SK-N-SH treated with all-trans-retinoic acid at 6 μM for 48 hours (cell line): ENCODE data around the gene DHRS13.

Source experiments
- ATAC-seq: fragments of 200-7000 bp; cut with Tn5 transposase; 3 replicates; pipeline ENCODE4 v1.9.1; 2020; ENCODE audit warnings: mild to moderate bottlenecking, moderate library complexity
- ARNTL ChIP-seq: fragments of 450-650 bp; formaldehyde crosslinking; IDR thresholded peaks from 2 replicates; pipeline ENCODE4 v1.5.0; 2020; ENCODE audit warnings: low read depth, mild to moderate bottlenecking, moderate library complexity, borderline replicate concordance
- BACH2 ChIP-seq: fragments of 250-450 bp; sonication (Bioruptor Pico); IDR thresholded peaks from 2 replicates; pipeline ENCODE4 v1.9.0; 2021; ENCODE audit warnings: mild to moderate bottlenecking, borderline replicate concordance
- CREB5 ChIP-seq: fragments of 250-450 bp; sonication (Bioruptor Pico); IDR thresholded peaks from 2 replicates; pipeline ENCODE4 v1.5.1; 2020; ENCODE audit warnings: low read depth, mild to moderate bottlenecking, moderate library complexity
- CSDC2 ChIP-seq: fragments of 250-450 bp; sonication (Bioruptor Pico); IDR thresholded peaks from 2 replicates; pipeline ENCODE4 v1.5.0; 2020; ENCODE audit warnings: mild to moderate bottlenecking, moderate library complexity
- CSRNP3 ChIP-seq: fragments of 250-450 bp; sonication (Bioruptor Pico); IDR thresholded peaks from 2 replicates; pipeline ENCODE4 v1.5.1; 2021; ENCODE audit warnings: mild to moderate bottlenecking, moderate library complexity
- ESRRG ChIP-seq: fragments of 250-450 bp; sonication (Bioruptor Pico); IDR thresholded peaks from 2 replicates; pipeline ENCODE4 v1.6.1; 2021; ENCODE audit warnings: mild to moderate bottlenecking
- GLIS3 ChIP-seq: fragments of 250-450 bp; sonication (Bioruptor Pico); IDR thresholded peaks from 2 replicates; pipeline ENCODE4 v1.5.0; 2020; ENCODE audit warnings: mild to moderate bottlenecking, moderate library complexity
- ISL1 ChIP-seq: fragments of 250-450 bp; sonication (Bioruptor Pico); IDR thresholded peaks from 2 replicates; pipeline ENCODE4 v2.1.2; 2022; ENCODE audit warnings: mild to moderate bottlenecking, moderate library complexity
- OSR1 ChIP-seq: fragments of 250-450 bp; sonication (Bioruptor Pico); IDR thresholded peaks from 2 replicates; pipeline ENCODE4 v1.8.0; 2022; ENCODE audit warnings: moderate library complexity, mild to moderate bottlenecking, inconsistent platforms
- PATZ1 ChIP-seq: fragments of 250-450 bp; sonication (Bioruptor Pico); IDR thresholded peaks from 2 replicates; pipeline ENCODE4 v1.8.0; 2020; ENCODE audit warnings: mild to moderate bottlenecking, moderate library complexity, borderline replicate concordance
- POU6F1 ChIP-seq: fragments of 250-450 bp; sonication (Bioruptor Pico); IDR thresholded peaks from 2 replicates; pipeline ENCODE4 v1.8.0; 2021; ENCODE audit warnings: low read depth, mild to moderate bottlenecking, moderate library complexity, borderline replicate concordance
- PPARA ChIP-seq: fragments of 250-450 bp; sonication (Bioruptor Pico); IDR thresholded peaks from 2 replicates; pipeline ENCODE4 v1.5.0; 2020; ENCODE audit warnings: mild to moderate bottlenecking, borderline replicate concordance
- RARB ChIP-seq: fragments of 250-450 bp; sonication (Bioruptor Pico); IDR thresholded peaks from 2 replicates; pipeline ENCODE4 v1.8.0; 2021; ENCODE audit warnings: mild to moderate bottlenecking, moderate library complexity
- SNAI2 ChIP-seq: fragments of 250-450 bp; sonication (Bioruptor Pico); IDR thresholded peaks from 2 replicates; pipeline ENCODE4 v1.5.0; 2020; ENCODE audit warnings: mild to moderate bottlenecking, moderate library complexity
- TCF4 ChIP-seq: fragments of 250-450 bp; sonication (Bioruptor Pico); IDR thresholded peaks from 2 replicates; pipeline ENCODE4 v1.8.0; 2021; ENCODE audit warnings: mild to moderate bottlenecking, moderate library complexity, borderline replicate concordance
- TOX ChIP-seq: fragments of 250-450 bp; sonication (Bioruptor Pico); IDR thresholded peaks from 2 replicates; pipeline ENCODE4 v1.8.0; 2021; ENCODE audit warnings: mild to moderate bottlenecking, moderate library complexity, borderline replicate concordance
- TSHZ2 ChIP-seq: fragments of 250-450 bp; sonication (Bioruptor Pico); IDR thresholded peaks from 2 replicates; pipeline ENCODE4 v1.5.0; 2020; ENCODE audit warnings: mild to moderate bottlenecking, moderate library complexity
- ZC3H10 ChIP-seq: fragments of 250-450 bp; sonication (Bioruptor Pico); IDR thresholded peaks from 2 replicates; pipeline ENCODE4 v1.5.1; 2021; ENCODE audit warnings: mild to moderate bottlenecking, moderate library complexity
- ZFP3 ChIP-seq: fragments of 250-450 bp; sonication (Bioruptor Pico); IDR thresholded peaks from 2 replicates; pipeline ENCODE4 v1.5.0; 2020; ENCODE audit warnings: mild to moderate bottlenecking, moderate library complexity
- ZFP30 ChIP-seq: fragments of 450-650 bp; formaldehyde crosslinking; IDR thresholded peaks from 2 replicates; pipeline ENCODE4 v1.5.0; 2022; ENCODE audit warnings: mild to moderate bottlenecking, moderate library complexity
- ZNF565 ChIP-seq: fragments of 450-650 bp; formaldehyde crosslinking; conservative IDR thresholded peaks from 2 replicates; pipeline ENCODE4 v1.5.0; 2020; ENCODE audit warnings: low read depth, mild to moderate bottlenecking, moderate library complexity
- ZNF70 ChIP-seq: fragments of 450-650 bp; formaldehyde crosslinking; IDR thresholded peaks from 2 replicates; pipeline ENCODE4 v1.5.0; 2020; ENCODE audit warnings: mild to moderate bottlenecking, moderate library complexity
- ZNF8 ChIP-seq: fragments of 450-650 bp; formaldehyde crosslinking; IDR thresholded peaks from 2 replicates; pipeline ENCODE4 v1.5.0; 2020; ENCODE audit warnings: mild to moderate bottlenecking, moderate library complexity

Gene DHRS13

GRCh38 chr17:28940675-28941074 lies 37.8 kb upstream of the DHRS13 start:
- TF ChIP-seq RARB (CRISPR knock-in tag), result no peak
- TF ChIP-seq ZFP3 (CRISPR knock-in tag), result no peak
- no peak for TF ChIP-seq TSHZ2
- TF ChIP-seq POU6F1 (CRISPR knock-in tag), result no peak
- no peak for TF ChIP-seq ARNTL (CRISPR knock-in tag)
- no peak for TF ChIP-seq CREB5 (CRISPR knock-in tag)
- no peak for TF ChIP-seq BACH2
- TF ChIP-seq CSRNP3 (CRISPR knock-in tag), result no peak
- TF ChIP-seq SNAI2 (CRISPR knock-in tag), result no peak
- TF ChIP-seq GLIS3, result no peak
- no peak for TF ChIP-seq ZNF8
- no peak for TF ChIP-seq ZNF70
- no peak for TF ChIP-seq PPARA (CRISPR knock-in tag)
- TF ChIP-seq TCF4 (CRISPR knock-in tag), result no peak
- TF ChIP-seq TOX, result no peak
- no peak for TF ChIP-seq ZFP30 (CRISPR knock-in tag)
- no peak for TF ChIP-seq ESRRG (CRISPR knock-in tag)
- TF ChIP-seq, all 23 proteins: peak for 0
- no peak for ATAC-seq

- no peak for ATAC-seq
Measured at GRCh38 chr17:28940142-28940541, 37.3 kb upstream of the DHRS13 start.

More at GRCh38 chr17:28940142-28940541, 37.3 kb upstream of the DHRS13 start:
- TF ChIP-seq CSDC2 (no peak), TOX (no peak), ISL1 (CRISPR knock-in tag) (no peak), ZC3H10 (CRISPR knock-in tag) (no peak), GLIS3 (no peak), PPARA (CRISPR knock-in tag) (no peak), RARB (CRISPR knock-in tag) (no peak), ESRRG (CRISPR knock-in tag) (no peak), ARNTL (CRISPR knock-in tag) (no peak), PATZ1 (CRISPR knock-in tag) (no peak), ZNF565 (no peak), CSRNP3 (CRISPR knock-in tag) (no peak), TCF4 (CRISPR knock-in tag) (no peak), ZFP30 (CRISPR knock-in tag) (no peak), ZFP3 (CRISPR knock-in tag) (no peak), TSHZ2 (no peak), SNAI2 (CRISPR knock-in tag) (no peak), OSR1 (CRISPR knock-in tag) (no peak), ZNF70 (no peak)
- TF ChIP-seq, all 23 proteins: peak for 0
